PC-9 (cell line): ENCODE measurements around the gene FXYD3. TPM values are rescaled to one million over a fixed set of nuclear protein-coding genes. Genes with fewer than 3 reads are reported as not detected.

Experiments used
- BruUV-seq: library from RNA; stranded (reverse); fragments of 400-500 nt; replicated peaks from 2 replicates; lab custom pipeline; 2021; lab: Mats Ljungman, UMichigan
- CTCF ChIA-PET: fragments of 300-600 bp; sonication (Branson Sonifier 250); formaldehyde crosslinking; loops from one replicate; lab custom pipeline; 2022; ENCODE audit warnings: antibody characterized with exemption; lab: Charles Lee
- POLR2A ChIA-PET: fragments of 300-600 bp; sonication (Branson Sonifier 250); formaldehyde crosslinking; loops from one replicate; lab custom pipeline; 2022; ENCODE audit warnings: antibody characterized with exemption; ENCODE audit not compliant: unreplicated experiment; lab: Charles Lee
- DNase-seq, 2 experiments: peaks; one replicate each; pipeline versions ENCODE4 v3.0.0 to v3.0.0-alpha.2; 2015 to 2022; ENCODE audit warnings: mixed read lengths in 1 of 2
- H2AFZ ChIP-seq: fragments of 200-600 bp; sonication (generic); 2 replicates; pipeline ENCODE4 v1.8.1; 2017; ENCODE audit warnings: antibody characterized with exemption
- H3F3A ChIP-seq: fragments of 200-600 bp; sonication (generic); 2 replicates; pipeline ENCODE4 v1.8.1; 2017; ENCODE audit warnings: antibody characterized with exemption, mild to moderate bottlenecking, low read depth; ENCODE audit not compliant: insufficient read depth
- H3K27ac ChIP-seq: fragments of 200-600 bp; sonication (generic); 2 replicates; pipeline ENCODE4 v1.6.1; 2016; ENCODE audit warnings: mixed run types
- H3K27me3 ChIP-seq: fragments of 200-600 bp; sonication (generic); 2 replicates; pipeline ENCODE4 v1.6.1; 2016; ENCODE audit warnings: low read depth, mixed run types; ENCODE audit not compliant: insufficient read depth
- H3K36me3 ChIP-seq: fragments of 200-600 bp; sonication (generic); 2 replicates; pipeline ENCODE4 v1.6.1; 2016; ENCODE audit warnings: low read depth, mixed run types
- H3K4me1 ChIP-seq: fragments of 200-600 bp; sonication (generic); replicated peaks from 2 replicates; pipeline ENCODE4 v1.6.1; 2016; ENCODE audit warnings: mixed run types; ENCODE audit not compliant: insufficient read depth
- H3K4me2 ChIP-seq: fragments of 200-600 bp; sonication (generic); 2 replicates; pipeline ENCODE4 v1.6.1; 2017; ENCODE audit warnings: mixed run types
- H3K4me3 ChIP-seq: fragments of 200-600 bp; sonication (generic); 2 replicates; pipeline ENCODE4 v1.6.1; 2016; ENCODE audit warnings: mixed run types
- H3K79me2 ChIP-seq: fragments of 200-600 bp; sonication (generic); 2 replicates; pipeline ENCODE4 v1.6.1; 2017; ENCODE audit warnings: low read depth, mixed run types
- H3K9me2 ChIP-seq: fragments of 200-600 bp; sonication (generic); 2 replicates; pipeline ENCODE4 v1.8.1; 2017; ENCODE audit warnings: mild to moderate bottlenecking; ENCODE audit not compliant: insufficient read depth
- H3K9me3 ChIP-seq: fragments of 200-600 bp; sonication (generic); 2 replicates; pipeline ENCODE4 v1.8.1; 2016; ENCODE audit warnings: low read depth; ENCODE audit not compliant: insufficient read depth
- H4K20me1 ChIP-seq: fragments of 200-600 bp; sonication (generic); 2 replicates; pipeline ENCODE4 v1.8.1; 2017; ENCODE audit not compliant: insufficient read depth
- CTCF ChIP-seq: fragments of 200-600 bp; sonication (generic); conservative IDR thresholded peaks from 2 replicates; pipeline ENCODE4 v1.6.1; 2017; ENCODE audit warnings: mixed run types, antibody characterized with exemption, mild to moderate bottlenecking, moderate library complexity
- EZH2 ChIP-seq: fragments of 200-600 bp; sonication (generic); IDR thresholded peaks from 2 replicates; pipeline ENCODE4 v1.8.0; 2017; ENCODE audit warnings: antibody characterized with exemption, low read depth
- intact Hi-C: fragments of 100-400 bp; cut with micrococcal nuclease; formaldehyde crosslinking; loops from one replicate; pipeline ENCODE4 v1.10.0; 2022; ENCODE audit not compliant: unreplicated experiment
- total RNA-seq: library from RNA; stranded (reverse); gene quantifications from 2 replicates; pipeline ENCODE4 v1.2.3, GENCODE V29; 2021

Gene FXYD3
- total RNA-seq, 1 experiment from 2014 or later = 287 TPM

GRCh38 chr19:35090160-35090505 lies 25.5 kb upstream of the FXYD3 start:
- ChIA-PET CTCF (interaction anchor here (0.6 to 0.8 kb wide), 4 partner anchors 15 to 118 kb away, joined by 3 to 9 read pairs (median 4); no protein-coding TSS in a partner anchor), POLR2A (no interaction called here)
- Histone ChIP-seq H3K4me3 (no peak overlapping the region), H3K27ac (no peak overlapping the region), H3K9me3 (no peaks in the 10 kb centered on the region), H2AFZ (no peak overlapping the region), H3K9me2 (no peaks in the 10 kb centered on the region), H3F3A (peaks cover 3% of the 10 kb centered on the region; the same call in 1 of the 2 replicates), H3K27me3 (no peaks in the 10 kb centered on the region), H3K4me2 (peak overlapping the region; percentile 68), H3K36me3 (no peaks in the 10 kb centered on the region), H4K20me1 (no peaks in the 10 kb centered on the region), H3K79me2 (no peaks in the 10 kb centered on the region), H3K4me1 (0 out of 2 replicates have a peak, but pooled peaks cover 4% of the 10 kb centered on the region)
- DNase-seq = no peak
- BruUV-seq = no TSS peak
- intact Hi-C loops = loop anchor here (1.0 kb wide), 1 partner anchor 117 kb away; no protein-coding TSS in a partner anchor
- no peak for TF ChIP-seq CTCF
- no peak for TF ChIP-seq EZH2

- peak in 1 of 2 experiments; percentile 50 for DNase-seq
- peaks cover 3% of the 10 kb centered on the region; the same call in 1 of the 2 replicates for H3F3A ChIP-seq
- H2AFZ ChIP-seq = peak overlapping the region; percentile 62
- ChIA-PET POLR2A (no interaction called here), CTCF (interaction anchor here (0.6 to 0.8 kb wide), 2 partner anchors 51 to 118 kb away, joined by 5 to 9 read pairs; no protein-coding TSS in a partner anchor)
- intact Hi-C loops = loop anchor here (1.0 kb wide), 1 partner anchor 117 kb away; no protein-coding TSS in a partner anchor
- TF ChIP-seq EZH2 (no peak), CTCF (peak; percentile 82)
- H3K9me2 ChIP-seq = no peaks in the 10 kb centered on the region
- no peaks in the 10 kb centered on the region for H3K9me3 ChIP-seq
- BruUV-seq = no TSS peak
- no peaks in the 10 kb centered on the region for H4K20me1 ChIP-seq
- peak overlapping the region; percentile 68 for H3K4me2 ChIP-seq
- no peaks in the 10 kb centered on the region for H3K79me2 ChIP-seq
- no peaks in the 10 kb centered on the region for H3K36me3 ChIP-seq
- H3K4me3 ChIP-seq = peak overlapping the region; percentile 26; the same call in 1 of the 2 replicates
- no peaks in the 10 kb centered on the region for H3K27me3 ChIP-seq
- 0 out of 2 replicates have a peak, but pooled peaks cover 4% of the 10 kb centered on the region for H3K4me1 ChIP-seq
- no peak overlapping the region for H3K27ac ChIP-seq
Measured at GRCh38 chr19:35090506-35091214, 25.0 kb upstream of the FXYD3 start.

- ChIA-PET POLR2A (no interaction called here), CTCF (interaction anchor here (0.6 kb wide), 1 partner anchor 18 kb away, joined by 3 read pairs; no protein-coding TSS in a partner anchor)
- TF ChIP-seq EZH2 = no peak
- no peak for TF ChIP-seq CTCF
- intact Hi-C loops = no loop called here
- Histone ChIP-seq H3K4me1 (0 out of 2 replicates have a peak, but pooled peaks cover 4% of the 10 kb centered on the region), H3K4me2 (no peak overlapping the region), H3K9me2 (no peaks in the 10 kb centered on the region), H3K9me3 (no peaks in the 10 kb centered on the region), H3F3A (peaks cover 6% of the 10 kb centered on the region; the same call in 1 of the 2 replicates), H3K79me2 (no peaks in the 10 kb centered on the region), H3K27me3 (no peaks in the 10 kb centered on the region), H4K20me1 (no peaks in the 10 kb centered on the region), H2AFZ (no peak overlapping the region), H3K27ac (no peak overlapping the region), H3K4me3 (no peak overlapping the region), H3K36me3 (no peaks in the 10 kb centered on the region)
- no TSS peak for BruUV-seq
- no peak for DNase-seq
Measured at GRCh38 chr19:35093430-35093829, 22.2 kb upstream of the FXYD3 start.
